ENCODE data around the gene C10orf71.

Gene C10orf71

DNA sequence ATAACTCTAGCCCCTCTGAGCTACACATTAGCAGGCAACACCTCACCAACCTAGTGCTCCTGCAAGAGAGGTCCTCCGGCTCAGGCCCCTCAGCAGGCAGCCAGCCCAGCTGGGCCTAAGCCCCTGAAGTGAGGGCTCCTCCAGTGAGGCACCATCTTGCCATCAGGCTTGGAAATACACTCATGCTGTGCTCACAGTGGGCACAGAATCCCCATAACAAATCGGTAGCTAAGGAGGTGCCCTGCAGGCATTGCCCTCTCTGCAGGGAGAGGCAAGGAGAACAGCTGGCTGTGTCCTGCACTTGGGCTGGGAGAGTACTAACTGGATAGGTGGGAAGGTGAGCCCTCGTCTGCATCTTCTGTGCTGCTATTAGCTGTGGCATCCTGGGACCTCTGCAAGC lies 3.7 kb upstream of the C10orf71 start:
- Mint-ChIP-seq H3K9me3 (no peaks in the 10 kb centered on the region), H3K4me3 (no peak overlapping the region), H3K27me3 (no peaks in the 10 kb centered on the region)

DNA sequence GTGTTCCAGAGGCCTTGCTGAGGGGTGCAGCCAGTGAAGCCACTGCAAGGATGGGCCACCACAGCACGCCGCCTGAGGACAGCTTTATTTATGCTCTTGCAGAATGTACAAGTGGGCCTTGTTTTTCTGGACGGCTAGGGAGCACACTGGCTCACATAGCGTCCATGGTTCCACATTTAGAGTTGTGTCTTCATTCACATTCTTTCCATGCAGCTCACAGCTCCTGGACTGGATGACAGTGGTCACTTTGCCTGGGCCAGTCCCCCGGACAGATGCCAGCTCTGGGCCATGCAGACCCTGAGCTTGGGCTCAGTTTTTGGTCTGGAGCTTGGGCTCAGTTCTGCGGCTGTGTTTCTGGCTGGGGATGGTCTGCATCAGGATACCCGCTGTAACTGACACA lies 2.6 kb upstream of the C10orf71 start:
- no peak for DNase-seq
- H3K27me3 Mint-ChIP-seq: no peaks in the 10 kb centered on the region
- no peak overlapping the region for H3K27ac Mint-ChIP-seq
- no peaks in the 10 kb centered on the region for H3K4me1 Mint-ChIP-seq (ENCODE audit: low read depth)
- no peaks in the 10 kb centered on the region for H3K9me3 Mint-ChIP-seq
- H3K4me3 Mint-ChIP-seq: no peak overlapping the region
- H3K36me3 Mint-ChIP-seq (ENCODE audit: low read depth): no peaks in the 10 kb centered on the region

More for the DNA sequence above, 3.7 kb upstream of the C10orf71 start:
- Mint-ChIP-seq H3K27ac (no peak overlapping the region), H3K4me1 (ENCODE audit: low read depth) (no peaks in the 10 kb centered on the region), H3K36me3 (ENCODE audit: low read depth) (no peaks in the 10 kb centered on the region)
- DNase-seq: no peak

DNA sequence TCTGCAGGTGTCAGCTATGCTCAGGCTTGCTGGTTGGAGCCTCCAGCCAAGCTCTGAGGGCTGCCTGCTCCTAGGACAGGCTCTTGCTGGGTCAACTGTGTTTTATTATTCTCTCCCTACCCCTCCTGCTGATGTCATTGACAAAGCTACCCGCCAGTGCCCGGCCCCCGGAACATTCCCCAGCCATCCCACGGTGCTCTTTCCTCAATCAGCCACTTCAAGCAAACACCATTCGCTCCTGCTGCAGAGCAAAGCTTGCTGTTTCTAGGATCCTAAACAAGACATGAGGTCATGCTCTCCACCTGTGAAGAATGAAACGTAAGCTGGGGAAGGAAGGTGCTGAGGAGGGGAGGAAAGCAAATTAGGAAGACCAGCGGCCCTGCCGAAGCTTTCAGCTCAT lies 2.1 kb upstream of the C10orf71 start:
- H3K4me3 Mint-ChIP-seq: no peak overlapping the region

DNA sequence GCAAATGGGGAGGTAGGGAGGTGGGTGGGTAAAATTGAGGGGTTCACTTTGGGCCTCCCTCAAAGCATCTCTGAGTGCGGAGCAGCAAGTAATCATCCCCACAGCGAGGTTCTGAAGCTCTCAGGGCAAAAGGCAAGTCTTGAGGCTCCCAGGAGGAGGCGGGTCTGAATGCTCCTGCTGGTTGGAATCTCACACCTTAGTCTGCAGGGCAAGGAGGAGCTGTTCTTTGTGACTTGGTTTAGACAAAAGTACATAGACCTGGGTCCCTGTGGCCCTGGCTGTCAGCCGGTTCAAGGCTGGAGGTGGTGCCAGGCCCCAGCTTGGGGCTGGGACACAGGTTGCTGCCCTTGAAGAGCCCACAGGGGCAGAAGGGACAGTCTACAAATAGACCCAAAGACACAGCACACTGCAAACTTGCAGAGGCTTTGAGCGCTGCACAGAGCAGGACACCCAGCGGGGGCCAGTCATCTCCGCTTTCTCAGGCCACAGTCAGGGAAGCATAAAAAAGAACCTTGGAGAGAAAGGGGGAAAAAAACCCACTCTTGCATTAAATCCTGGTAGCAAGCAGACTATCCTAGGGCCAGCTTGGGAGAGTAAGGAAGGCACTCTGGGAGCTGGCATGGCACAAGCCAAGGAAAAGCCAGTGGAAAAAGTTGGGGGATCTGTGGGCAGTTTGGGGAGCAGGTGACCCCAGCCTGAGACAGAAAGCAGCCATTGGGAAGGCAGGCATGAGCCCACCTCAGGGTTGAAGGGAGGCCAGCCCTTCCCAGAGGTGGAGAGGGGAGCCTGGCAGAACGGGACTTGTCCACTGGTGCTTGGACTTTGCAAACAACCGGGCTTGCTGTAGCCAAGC lies 926 bp upstream of the C10orf71 start:
- no peak for DNase-seq
- H3K27ac Mint-ChIP-seq: no peak overlapping the region
- no peaks in the 10 kb centered on the region for H3K4me1 Mint-ChIP-seq (ENCODE audit: low read depth)
- H3K27me3 Mint-ChIP-seq: no peaks in the 10 kb centered on the region
- no peaks in the 10 kb centered on the region for H3K9me3 Mint-ChIP-seq
- no peaks in the 10 kb centered on the region for H3K36me3 Mint-ChIP-seq (ENCODE audit: low read depth)
- no peak overlapping the region for H3K4me3 Mint-ChIP-seq

More for the DNA sequence above, 2.1 kb upstream of the C10orf71 start:
- Mint-ChIP-seq H3K27ac (no peak overlapping the region), H3K4me1 (ENCODE audit: low read depth) (no peaks in the 10 kb centered on the region), H3K36me3 (ENCODE audit: low read depth) (no peaks in the 10 kb centered on the region), H3K9me3 (no peaks in the 10 kb centered on the region), H3K27me3 (no peaks in the 10 kb centered on the region)
- no peak for DNase-seq

DNA sequence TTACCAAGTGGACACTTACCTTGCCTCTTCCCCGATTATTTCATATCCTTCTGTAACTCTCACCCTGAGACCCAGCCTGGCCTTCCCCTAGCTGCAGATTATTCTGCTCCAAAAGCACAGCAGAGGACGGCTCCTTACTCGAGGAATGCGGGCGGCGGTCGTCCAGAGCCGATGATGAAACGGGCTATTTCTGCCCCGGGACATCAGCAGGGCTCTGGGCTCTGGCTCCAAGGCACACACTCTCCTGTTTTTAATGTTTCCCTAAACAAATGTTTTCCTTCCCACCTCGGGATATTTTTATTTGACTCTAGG lies 343 bp upstream of the C10orf71 start:
- H3K9me3 Mint-ChIP-seq: no peaks in the 10 kb centered on the region
- no peaks in the 10 kb centered on the region for H3K4me1 Mint-ChIP-seq (ENCODE audit: low read depth)
- no peak overlapping the region for H3K4me3 Mint-ChIP-seq
- no peaks in the 10 kb centered on the region for H3K36me3 Mint-ChIP-seq (ENCODE audit: low read depth)
- no peak overlapping the region for H3K27ac Mint-ChIP-seq
- no peaks in the 10 kb centered on the region for H3K27me3 Mint-ChIP-seq
- no peak for DNase-seq

DNA sequence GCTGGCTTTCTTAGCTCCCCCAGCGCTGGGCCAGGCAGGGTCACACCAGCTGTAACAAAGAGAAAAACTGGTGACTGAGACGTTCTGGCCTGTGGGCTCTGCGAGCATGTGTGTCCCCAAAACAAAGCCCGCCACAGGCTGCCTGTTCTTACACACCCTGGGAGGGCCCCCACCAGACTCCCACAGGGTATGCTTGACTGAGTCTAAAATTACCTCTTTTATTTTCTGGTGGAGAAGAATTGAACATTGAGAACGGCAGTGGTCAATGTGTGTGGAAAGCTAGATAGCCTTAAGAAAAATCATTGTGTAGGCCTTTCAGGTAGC lies 808 bp downstream of the C10orf71 start:
- no peaks in the 10 kb centered on the region for H3K4me1 Mint-ChIP-seq (ENCODE audit: low read depth)
- no peaks in the 10 kb centered on the region for H3K36me3 Mint-ChIP-seq (ENCODE audit: low read depth)
- no peaks in the 10 kb centered on the region for H3K27me3 Mint-ChIP-seq
- DNase-seq: no peak
- no peak overlapping the region for H3K27ac Mint-ChIP-seq
- no peak overlapping the region for H3K4me3 Mint-ChIP-seq
- no peaks in the 10 kb centered on the region for H3K9me3 Mint-ChIP-seq

DNA sequence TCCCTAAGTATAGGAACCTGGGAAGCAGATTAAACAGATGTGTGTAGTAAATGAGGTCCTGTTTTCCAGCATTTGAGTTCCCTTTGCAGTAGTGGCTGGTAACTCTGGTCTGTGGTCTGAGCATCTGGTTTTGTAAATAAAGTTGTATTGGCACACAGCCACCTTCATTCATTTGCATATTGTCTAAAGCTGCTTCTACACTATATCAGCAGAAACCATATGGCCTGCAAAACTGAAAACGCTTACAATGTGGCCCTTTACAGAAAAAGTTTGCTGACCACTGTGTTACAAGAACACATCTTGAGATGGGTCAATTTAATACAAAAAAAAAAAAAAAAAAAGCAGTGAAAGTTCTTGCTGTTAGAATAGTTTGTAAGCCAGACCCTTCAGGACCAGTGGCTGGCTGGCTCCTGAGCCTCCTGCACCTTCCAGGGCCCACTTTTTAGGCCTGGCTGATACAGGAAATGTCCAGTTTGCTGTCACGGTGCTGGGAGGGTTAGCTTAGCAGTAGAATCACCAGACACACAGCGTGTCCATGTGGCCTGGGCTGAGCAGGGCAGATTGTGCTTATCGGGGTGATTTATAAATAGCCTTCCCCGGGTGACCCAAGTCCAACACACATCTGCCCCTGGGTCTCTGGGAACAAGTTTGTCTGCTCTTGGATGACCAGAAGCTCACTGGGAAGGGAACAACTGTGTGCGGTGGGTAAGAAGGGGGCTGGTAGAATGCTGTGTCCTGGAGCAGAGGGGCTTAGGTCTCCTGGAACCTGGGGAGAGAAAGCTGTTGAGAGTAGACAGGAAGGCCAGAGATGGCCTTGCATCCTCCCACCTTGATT lies 1.4 kb downstream of the C10orf71 start:
- no peak for DNase-seq
- no peaks in the 10 kb centered on the region for H3K4me1 Mint-ChIP-seq (ENCODE audit: low read depth)

DNA sequence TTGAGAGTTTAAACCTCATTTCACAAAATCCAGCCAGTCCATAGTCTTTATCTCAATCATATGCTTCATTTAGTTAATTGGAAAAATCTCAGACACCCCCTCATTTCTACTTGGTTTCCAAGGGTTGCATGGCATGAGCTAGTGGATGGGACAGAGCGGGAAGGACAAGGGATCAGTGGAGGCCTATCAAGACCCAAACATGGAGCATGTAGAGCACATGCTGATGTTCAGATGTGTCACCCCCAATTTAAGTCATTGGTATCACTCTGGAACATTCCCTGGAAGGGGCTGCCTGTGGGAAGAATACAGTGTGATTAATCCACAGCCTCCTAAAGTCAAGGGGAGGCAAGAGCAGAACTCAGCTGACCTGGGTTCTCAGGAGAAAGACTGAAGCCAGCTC lies 2.3 kb downstream of the C10orf71 start:
- no peaks in the 10 kb centered on the region for H3K27me3 Mint-ChIP-seq
- H3K9me3 Mint-ChIP-seq: no peaks in the 10 kb centered on the region
- no peaks in the 10 kb centered on the region for H3K36me3 Mint-ChIP-seq (ENCODE audit: low read depth)
- no peak for DNase-seq
- no peak overlapping the region for H3K27ac Mint-ChIP-seq
- H3K4me3 Mint-ChIP-seq: no peak overlapping the region
- no peaks in the 10 kb centered on the region for H3K4me1 Mint-ChIP-seq (ENCODE audit: low read depth)

More for the DNA sequence above, 1.4 kb downstream of the C10orf71 start:
- no peaks in the 10 kb centered on the region for H3K27me3 Mint-ChIP-seq
- no peak overlapping the region for H3K27ac Mint-ChIP-seq
- no peaks in the 10 kb centered on the region for H3K9me3 Mint-ChIP-seq
- H3K4me3 Mint-ChIP-seq: no peak overlapping the region
- H3K36me3 Mint-ChIP-seq (ENCODE audit: low read depth): no peaks in the 10 kb centered on the region

DNA sequence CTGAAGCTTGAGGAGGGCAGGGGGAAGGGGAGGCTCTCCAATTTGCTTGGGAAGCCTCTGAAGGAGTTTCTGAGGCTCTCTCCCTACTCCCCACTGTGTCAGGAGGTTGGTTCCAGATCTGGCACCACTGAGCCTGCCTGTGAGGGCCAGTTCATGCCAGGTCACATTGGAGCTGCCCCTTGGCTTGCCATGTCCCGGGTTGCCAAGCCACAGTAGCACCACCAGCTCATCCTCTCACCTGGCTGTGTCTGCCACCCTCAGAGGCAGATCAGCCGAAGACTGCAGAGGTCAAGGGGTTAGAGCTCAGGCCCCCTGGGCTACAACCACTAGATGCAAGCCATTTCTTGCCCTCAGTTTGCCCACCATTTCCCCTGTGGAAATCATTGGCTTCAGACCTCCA lies 3.1 kb downstream of the C10orf71 start:
- H3K27me3 Mint-ChIP-seq: no peaks in the 10 kb centered on the region
- H3K4me3 Mint-ChIP-seq: no peak overlapping the region
- DNase-seq: no peak
- H3K36me3 Mint-ChIP-seq (ENCODE audit: low read depth): no peaks in the 10 kb centered on the region
- no peak overlapping the region for H3K27ac Mint-ChIP-seq
- H3K9me3 Mint-ChIP-seq: no peaks in the 10 kb centered on the region
- H3K4me1 Mint-ChIP-seq (ENCODE audit: low read depth): no peaks in the 10 kb centered on the region

DNA sequence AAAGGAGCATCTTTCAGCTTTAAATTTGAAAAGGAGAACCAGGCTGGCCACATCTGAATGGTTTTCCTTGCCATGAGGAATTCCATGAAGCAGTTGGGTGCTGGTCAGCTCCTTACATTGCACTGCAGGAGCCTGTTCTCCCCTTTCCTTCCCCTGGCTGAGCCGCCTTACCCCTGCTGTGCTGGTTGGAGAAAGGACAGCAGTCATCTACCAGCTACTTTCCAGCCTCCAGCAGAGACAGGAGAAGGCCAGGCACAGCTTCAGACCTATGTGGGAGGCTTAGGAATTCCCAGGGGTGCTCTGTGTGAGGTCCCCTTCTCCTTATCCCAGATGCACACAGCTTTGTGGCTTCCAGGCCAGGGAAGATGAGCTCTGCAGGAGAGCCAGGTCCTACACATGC lies 4.7 kb downstream of the C10orf71 start:
- no peak overlapping the region for H3K27ac Mint-ChIP-seq
- DNase-seq: no peak
- no peaks in the 10 kb centered on the region for H3K36me3 Mint-ChIP-seq (ENCODE audit: low read depth)
- no peak overlapping the region for H3K4me3 Mint-ChIP-seq
- no peaks in the 10 kb centered on the region for H3K27me3 Mint-ChIP-seq
- H3K9me3 Mint-ChIP-seq: no peaks in the 10 kb centered on the region
- no peaks in the 10 kb centered on the region for H3K4me1 Mint-ChIP-seq (ENCODE audit: low read depth)

DNA sequence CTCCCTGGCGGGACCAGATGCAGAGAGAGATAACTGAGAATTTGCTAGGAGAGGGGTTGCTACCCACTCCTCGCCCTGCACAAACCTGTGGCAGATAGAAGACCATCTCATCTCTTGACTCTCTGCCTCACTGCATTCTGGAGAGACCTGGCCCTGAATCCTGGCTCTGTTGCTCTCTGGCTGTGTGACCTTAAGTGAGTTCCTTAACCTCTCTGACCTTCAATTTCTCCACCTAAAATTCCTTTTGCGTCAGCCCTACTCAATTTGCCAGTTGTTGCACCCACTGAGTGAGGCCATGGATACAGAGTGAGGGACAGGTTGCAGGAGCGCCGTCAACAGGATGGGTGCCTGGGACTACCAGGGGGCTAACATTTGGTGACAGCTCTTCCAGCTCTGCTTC lies 5.2 kb downstream of the C10orf71 start:
- Mint-ChIP-seq H3K9me3 (no peaks in the 10 kb centered on the region), H3K4me1 (ENCODE audit: low read depth) (no peaks in the 10 kb centered on the region), H3K4me3 (no peak overlapping the region), H3K27me3 (no peaks in the 10 kb centered on the region), H3K36me3 (ENCODE audit: low read depth) (no peaks in the 10 kb centered on the region), H3K27ac (no peak overlapping the region)
- no peak for DNase-seq

DNA sequence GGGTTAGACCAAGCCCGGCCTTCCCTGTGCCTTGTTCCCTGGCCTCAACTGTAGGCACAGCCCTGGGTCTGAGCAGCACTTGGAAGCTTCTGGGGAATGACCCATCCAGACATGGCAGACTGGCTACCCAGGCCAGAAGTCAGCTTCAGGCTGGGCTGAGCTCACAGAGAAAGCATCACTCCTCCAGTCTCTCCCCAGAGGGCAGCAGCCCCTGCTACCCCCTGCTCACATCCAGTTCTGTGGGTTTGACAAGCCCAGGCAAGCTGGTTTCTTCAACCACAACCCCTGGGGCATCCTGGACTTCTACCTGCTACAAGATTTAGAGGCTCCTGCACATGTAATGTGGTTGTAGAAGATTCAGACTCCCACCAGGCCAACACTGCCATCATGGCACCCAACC lies 9.0 kb downstream of the C10orf71 start:
- peaks cover 22% of the 10 kb centered on the region for H3K4me1 Mint-ChIP-seq (ENCODE audit: low read depth)
- no peak overlapping the region for H3K4me3 Mint-ChIP-seq
- no peaks in the 10 kb centered on the region for H3K9me3 Mint-ChIP-seq
- no peaks in the 10 kb centered on the region for H3K27me3 Mint-ChIP-seq
- DNase-seq: no peak
- H3K27ac Mint-ChIP-seq: no peak overlapping the region
- H3K36me3 Mint-ChIP-seq (ENCODE audit: low read depth): no peaks in the 10 kb centered on the region

DNA sequence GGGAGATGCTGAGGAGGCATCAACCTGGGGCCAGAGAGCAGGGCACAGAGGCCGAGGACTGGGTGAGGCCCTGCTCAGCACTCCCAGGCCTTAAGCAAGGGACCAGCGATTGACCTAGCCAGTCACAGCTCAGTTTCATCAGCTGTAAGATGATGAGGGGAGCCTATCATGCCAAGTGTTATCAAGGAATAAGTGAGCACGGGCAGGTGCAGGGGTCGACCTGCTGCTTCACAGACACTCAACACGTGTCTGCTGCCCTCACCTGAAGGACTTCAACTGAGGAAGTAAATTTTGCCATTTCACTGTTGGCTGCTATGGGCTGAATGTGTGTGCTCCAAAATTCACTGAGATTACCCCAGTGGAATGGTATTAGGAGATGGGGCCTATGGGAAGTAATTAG lies 9.9 kb downstream of the C10orf71 start:
- no peak overlapping the region for H3K27ac Mint-ChIP-seq
- no peak overlapping the region for H3K4me3 Mint-ChIP-seq
- H3K4me1 Mint-ChIP-seq (ENCODE audit: low read depth): peaks cover 22% of the 10 kb centered on the region

DNA sequence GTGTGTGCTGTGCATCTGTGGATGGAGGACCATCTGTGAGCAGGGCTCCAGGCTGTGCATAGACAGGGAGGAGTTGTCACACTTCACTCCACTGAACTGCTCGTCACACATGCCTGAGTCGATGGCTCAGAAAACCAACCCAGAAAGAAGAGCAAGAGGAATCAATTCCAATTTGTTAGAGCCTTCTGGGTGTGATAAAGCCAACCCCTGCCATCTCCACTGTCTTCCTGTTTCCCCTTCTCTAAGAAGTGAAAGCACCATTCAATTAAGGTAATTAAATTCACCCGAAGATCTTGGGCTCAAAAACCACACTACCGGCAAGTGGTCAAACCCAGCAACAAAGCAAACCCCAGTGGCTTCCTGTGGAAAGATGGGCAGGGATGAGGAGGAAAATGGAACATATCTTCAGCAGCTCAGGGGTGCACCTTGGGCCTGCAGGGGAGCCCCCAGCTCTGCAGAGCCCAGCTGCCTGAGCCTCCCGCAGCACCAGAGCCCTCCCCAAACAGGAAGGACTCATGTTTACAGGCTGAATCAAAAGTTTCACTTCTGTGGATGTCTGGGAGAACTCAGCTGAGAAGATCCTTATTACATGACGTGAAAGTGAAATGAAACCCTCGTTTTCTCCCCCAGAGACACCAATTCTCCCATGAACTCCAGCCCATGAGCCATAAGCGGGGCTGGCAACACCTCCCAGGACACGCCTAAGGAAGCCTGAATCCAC lies 10.9 kb downstream of the C10orf71 start:
- Mint-ChIP-seq H3K36me3 (ENCODE audit: low read depth) (no peaks in the 10 kb centered on the region), H3K9me3 (no peaks in the 10 kb centered on the region), H3K27ac (peak overlapping the region; percentile 74), H3K4me3 (no peak overlapping the region), H3K27me3 (no peaks in the 10 kb centered on the region), H3K4me1 (ENCODE audit: low read depth) (peaks cover 22% of the 10 kb centered on the region)
- DNase-seq: no peak

More for the DNA sequence above, 9.9 kb downstream of the C10orf71 start:
- H3K36me3 Mint-ChIP-seq (ENCODE audit: low read depth): no peaks in the 10 kb centered on the region
- H3K9me3 Mint-ChIP-seq: no peaks in the 10 kb centered on the region
- DNase-seq: no peak
- H3K27me3 Mint-ChIP-seq: no peaks in the 10 kb centered on the region

DNA sequence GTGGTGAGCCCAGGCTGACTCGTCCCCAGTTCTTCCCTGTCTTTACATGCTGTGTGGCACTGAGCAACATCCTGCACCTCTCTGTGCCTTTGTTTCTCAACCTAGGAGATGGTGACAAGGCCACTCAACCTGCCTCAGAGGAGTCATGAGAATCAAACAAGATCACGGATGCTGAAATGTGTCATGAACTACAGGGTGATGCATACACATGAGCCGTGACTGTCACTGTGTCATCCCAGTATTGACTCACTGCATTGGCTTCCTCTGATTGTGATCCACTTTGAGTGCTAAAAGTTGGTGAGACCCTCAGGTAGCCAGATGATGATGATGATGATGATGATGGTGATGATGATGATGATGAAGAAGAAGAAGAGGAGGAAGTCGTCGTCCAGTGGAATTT lies 11.5 kb downstream of the C10orf71 start:
- peak overlapping the region; percentile 74 for H3K27ac Mint-ChIP-seq
- DNase-seq: no peak
- H3K4me1 Mint-ChIP-seq (ENCODE audit: low read depth): peaks cover 22% of the 10 kb centered on the region
- H3K4me3 Mint-ChIP-seq: no peak overlapping the region
- H3K27me3 Mint-ChIP-seq: no peaks in the 10 kb centered on the region
- no peaks in the 10 kb centered on the region for H3K9me3 Mint-ChIP-seq
- H3K36me3 Mint-ChIP-seq (ENCODE audit: low read depth): no peaks in the 10 kb centered on the region

Measured in activated T-cell treated with anti-CD3 and anti-CD28 coated beads, Interleukin-2, amount 50 U/mL, for 24 hours (primary cell).